Stimulated activated naive CD8-positive, alpha-beta T cell treated with anti-CD3 and anti-CD28 coated beads, Interleukin-15, amount 100 ng/mL, for 72 hours (primary cell): Measurements from ENCODE around the gene STRN3.
"Not testable (repeated sequence)": the region's sequence is repeated elsewhere in the genome, so short reads cannot be mapped to it uniquely, and the experiment has no call there.

Source experiments
- ATAC-seq: fragments of 150-1000 bp; cut with Tn5 transposase; 2 replicates; pipeline ENCODE4 v1.10.0; 2021; ENCODE audit warnings: mild to moderate bottlenecking, moderate library complexity
- DNase-seq, 2 donors: peaks; one replicate each; pipeline ENCODE4 v3.0.0; 2021 to 2022
- H3K27ac Mint-ChIP-seq, 2 donors: one replicate each; pipeline ENCODE4 v1.8.0; 2022; ENCODE audit warnings: mild to moderate bottlenecking in 2 of 2, mixed read lengths in 2 of 2, moderate library complexity in 2 of 2
- H3K27me3 Mint-ChIP-seq: one replicate; pipeline ENCODE4 v1.8.0; 2022; ENCODE audit warnings: mixed read lengths
- H3K4me1 Mint-ChIP-seq: one replicate; pipeline ENCODE4 v1.8.0; 2022; ENCODE audit warnings: mild to moderate bottlenecking, mixed read lengths
- H3K4me3 Mint-ChIP-seq, 2 donors: one replicate each; pipeline ENCODE4 v1.8.0; 2022; ENCODE audit warnings: mild to moderate bottlenecking in 2 of 2, mixed read lengths in 2 of 2, moderate library complexity in 1 of 2
- H3K9me3 Mint-ChIP-seq, 2 donors: one replicate each; pipeline ENCODE4 v1.8.0; 2022; ENCODE audit warnings: mixed read lengths in 2 of 2

Gene STRN3

DNA sequence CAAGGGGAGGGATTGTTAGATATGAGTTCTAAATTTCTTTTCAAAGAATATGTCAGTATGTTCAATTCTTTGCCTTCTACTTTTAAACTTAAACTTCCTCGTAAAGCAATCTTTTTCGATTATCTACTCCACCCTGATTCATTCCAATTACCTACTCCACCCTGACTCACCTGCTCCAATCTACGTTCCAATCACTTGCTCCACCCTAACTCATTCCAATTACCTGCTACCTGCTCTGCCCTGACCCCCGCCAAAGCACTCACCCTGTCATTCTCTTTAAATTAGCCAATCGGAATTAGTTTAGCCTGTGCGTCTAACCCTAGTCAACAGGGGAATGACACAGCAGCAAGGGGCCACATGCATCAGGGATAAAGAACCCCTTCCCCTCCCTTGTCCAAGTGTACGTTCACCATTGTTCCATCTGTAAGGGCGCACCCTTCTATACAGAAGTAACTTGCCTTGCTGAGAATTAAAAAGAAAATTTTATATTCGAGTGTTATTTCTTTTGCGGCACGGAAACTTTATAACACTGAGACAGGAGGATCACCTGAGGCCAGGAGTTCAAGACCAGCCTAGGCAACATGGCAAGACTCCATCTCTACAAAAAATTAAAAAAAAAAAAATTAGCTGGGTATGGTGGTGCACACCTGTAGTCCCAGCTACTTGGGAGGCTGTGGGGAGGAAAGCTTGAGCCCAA is 54.0 kb downstream of the STRN3 start:
- H3K4me3 Mint-ChIP-seq, DNase-seq, ATAC-seq, H3K27me3 Mint-ChIP-seq, H3K9me3 Mint-ChIP-seq: not testable (repeated sequence)
- Mint-ChIP-seq H3K27ac (peak overlapping the region; percentile 43 to 52), H3K4me1 (peaks cover 88% of the 10 kb centered on the region)

- peaks cover 2 to 9% of the 10 kb centered on the region in 2 donors for H3K9me3 Mint-ChIP-seq
- no peak overlapping the region for H3K4me3 Mint-ChIP-seq
- ATAC-seq, result no peak
- DNase-seq, result no peak
- H3K4me1 Mint-ChIP-seq, result peaks cover 83% of the 10 kb centered on the region
- no peak overlapping the region for H3K27ac Mint-ChIP-seq
- no peaks in the 10 kb centered on the region for H3K27me3 Mint-ChIP-seq
Observed at GRCh38 chr14:30971586-30971985, 54.6 kb downstream of the STRN3 start.

DNA sequence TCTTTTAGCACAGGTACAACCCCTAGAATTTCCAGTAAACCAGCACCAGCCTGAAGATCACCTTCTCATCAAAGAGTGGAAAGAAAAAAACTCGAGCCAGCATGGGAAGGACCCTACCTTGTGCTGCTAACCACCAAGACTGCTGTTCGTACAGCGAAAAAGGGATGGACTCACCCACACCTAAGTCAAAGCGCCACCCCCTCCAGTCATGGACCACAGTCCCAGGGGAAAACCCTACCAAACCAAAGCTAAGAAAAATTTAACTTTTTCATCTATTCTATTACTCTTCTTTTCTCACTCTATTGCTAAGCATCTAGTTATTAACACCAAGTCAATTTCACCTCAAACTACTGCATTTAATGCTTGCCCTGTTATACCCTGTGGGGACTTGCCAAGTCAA is 56.4 kb downstream of the STRN3 start:
- Mint-ChIP-seq H3K4me1 (peaks cover 76% of the 10 kb centered on the region), H3K4me3 (peak overlapping the region; percentile 33 to 56), H3K9me3 (peaks cover 17 to 26% of the 10 kb centered on the region in 2 donors), H3K27ac (peak overlapping the region; percentile 60 to 91)
- peak; percentile 32 to 69 for DNase-seq
- not testable (repeated sequence) for H3K27me3 Mint-ChIP-seq
- ATAC-seq, result peak; percentile 99

DNA sequence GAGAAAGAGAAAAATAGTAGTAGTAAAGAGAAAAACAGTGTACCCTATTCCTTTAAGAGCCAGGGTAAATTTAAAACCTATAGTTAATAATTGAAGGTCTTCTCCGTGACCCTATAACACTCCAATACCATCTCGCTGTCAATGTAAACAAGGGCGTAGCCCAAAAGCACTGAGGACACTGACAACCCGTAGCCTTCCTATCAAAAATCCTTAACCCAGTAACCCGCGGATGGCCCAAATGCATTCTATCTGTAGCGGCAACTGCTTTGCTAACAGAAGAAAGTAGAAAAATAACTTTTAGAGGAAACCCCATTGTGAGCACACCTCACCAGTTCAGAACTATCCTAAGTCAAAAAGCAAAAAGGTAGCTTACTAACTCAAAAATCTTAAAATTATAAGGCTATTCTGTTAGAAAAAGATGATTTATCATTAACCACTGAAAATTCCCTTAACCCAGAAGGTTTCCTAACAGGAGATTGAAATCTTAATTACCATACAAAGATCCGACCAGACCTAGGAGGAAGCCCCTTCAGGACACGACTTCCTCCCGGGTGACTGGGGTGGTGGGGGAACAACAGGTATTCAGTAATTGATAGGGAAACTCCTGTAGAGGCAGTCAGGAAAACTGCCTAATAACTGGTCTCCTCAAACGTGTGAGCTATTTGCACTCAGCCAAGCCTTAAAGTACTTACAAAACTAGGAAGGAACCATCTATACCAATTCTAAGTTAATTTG is 58.6 kb downstream of the STRN3 start:
- Mint-ChIP-seq H3K9me3 (peaks cover 18 to 27% of the 10 kb centered on the region in 2 donors), H3K4me1 (peaks cover 69% of the 10 kb centered on the region)
- not testable (repeated sequence) for H3K4me3 Mint-ChIP-seq, H3K27me3 Mint-ChIP-seq, DNase-seq, ATAC-seq, H3K27ac Mint-ChIP-seq

GRCh38 chr14:30966415-30967363 is 59.5 kb downstream of the STRN3 start:
- ATAC-seq (no peak), DNase-seq (peak in 1 of 2 donors; percentile 5)
- H3K27ac Mint-ChIP-seq, result no peak overlapping the region
- H3K4me1 Mint-ChIP-seq, result peaks cover 63% of the 10 kb centered on the region
- no peak overlapping the region for H3K4me3 Mint-ChIP-seq
- peaks cover 18 to 27% of the 10 kb centered on the region in 2 donors for H3K9me3 Mint-ChIP-seq
- H3K27me3 Mint-ChIP-seq, result no peaks in the 10 kb centered on the region

- not testable (repeated sequence) for H3K27me3 Mint-ChIP-seq, ATAC-seq, DNase-seq, H3K27ac Mint-ChIP-seq, H3K4me3 Mint-ChIP-seq
- H3K9me3 Mint-ChIP-seq, result peaks cover 18 to 27% of the 10 kb centered on the region in 2 donors
- peaks cover 59% of the 10 kb centered on the region for H3K4me1 Mint-ChIP-seq
Observed at GRCh38 chr14:30965861-30966260, 60.3 kb downstream of the STRN3 start.

DNA sequence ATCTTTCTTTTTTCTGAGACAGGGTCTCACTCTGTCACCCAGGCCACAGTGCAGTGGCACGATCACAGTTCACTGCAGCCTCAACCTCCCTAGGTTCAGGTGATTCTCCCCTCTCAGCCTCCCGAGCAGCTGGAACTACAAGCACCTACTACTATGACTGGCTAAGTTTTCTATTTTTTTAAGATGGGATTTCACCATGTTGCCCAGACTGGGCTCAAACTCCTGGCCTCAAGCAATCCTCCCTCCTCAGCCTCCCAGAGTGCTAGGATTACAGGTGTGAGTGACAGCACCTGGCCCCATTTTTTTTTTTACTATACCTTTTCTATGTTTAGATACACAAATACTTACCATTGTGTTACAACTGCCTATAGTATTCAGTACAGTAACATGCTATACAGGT is 63.6 kb downstream of the STRN3 start:
- H3K4me3 Mint-ChIP-seq, H3K27me3 Mint-ChIP-seq, DNase-seq, H3K27ac Mint-ChIP-seq, ATAC-seq: not testable (repeated sequence)
- Mint-ChIP-seq H3K9me3 (peaks cover 18 to 33% of the 10 kb centered on the region in 2 donors), H3K4me1 (peaks cover 60% of the 10 kb centered on the region)

DNA sequence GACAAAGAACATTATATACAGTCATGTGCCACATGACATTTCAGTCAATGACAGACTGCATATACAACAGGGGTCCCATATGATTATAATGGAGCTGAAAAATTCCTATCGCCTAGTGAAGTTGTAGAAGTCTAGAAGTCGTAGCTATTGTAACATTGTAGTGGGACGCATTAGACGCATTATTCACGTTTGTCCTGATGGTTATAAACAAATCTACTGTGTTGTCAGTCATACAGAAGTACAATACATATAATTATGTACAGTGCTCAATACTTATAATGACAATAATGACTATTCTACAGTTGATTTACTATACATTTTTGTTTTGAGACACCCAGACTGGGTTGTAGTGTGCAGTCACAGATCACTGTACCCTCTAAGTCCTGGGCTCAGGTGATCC is 64.8 kb downstream of the STRN3 start:
- peaks cover 67% of the 10 kb centered on the region for H3K4me1 Mint-ChIP-seq
- H3K27me3 Mint-ChIP-seq, result no peaks in the 10 kb centered on the region
- H3K9me3 Mint-ChIP-seq, result peaks cover 14 to 21% of the 10 kb centered on the region in 2 donors
- ATAC-seq (no peak), DNase-seq (no peak)
- no peak overlapping the region for H3K4me3 Mint-ChIP-seq
- no peak overlapping the region for H3K27ac Mint-ChIP-seq

- ATAC-seq, result no peak
- no peaks in the 10 kb centered on the region for H3K27me3 Mint-ChIP-seq
- H3K4me3 Mint-ChIP-seq, result no peak overlapping the region
- peak overlapping the region in 1 of 2 donors; percentile 86 for H3K27ac Mint-ChIP-seq
- peaks cover 5 to 10% of the 10 kb centered on the region in 2 donors for H3K9me3 Mint-ChIP-seq
- H3K4me1 Mint-ChIP-seq, result peaks cover 59% of the 10 kb centered on the region
- DNase-seq, result no peak
Observed at GRCh38 chr14:30960216-30960615, 66.0 kb downstream of the STRN3 start.

- Mint-ChIP-seq H3K27ac (no peak overlapping the region), H3K9me3 (peaks cover 0 to 6% of the 10 kb centered on the region in 2 donors), H3K27me3 (no peaks in the 10 kb centered on the region), H3K4me1 (peaks cover 52% of the 10 kb centered on the region), H3K4me3 (no peak overlapping the region)
- ATAC-seq (no peak), DNase-seq (no peak)
Observed at GRCh38 chr14:30958555-30959407, 67.4 kb downstream of the STRN3 start.

DNA sequence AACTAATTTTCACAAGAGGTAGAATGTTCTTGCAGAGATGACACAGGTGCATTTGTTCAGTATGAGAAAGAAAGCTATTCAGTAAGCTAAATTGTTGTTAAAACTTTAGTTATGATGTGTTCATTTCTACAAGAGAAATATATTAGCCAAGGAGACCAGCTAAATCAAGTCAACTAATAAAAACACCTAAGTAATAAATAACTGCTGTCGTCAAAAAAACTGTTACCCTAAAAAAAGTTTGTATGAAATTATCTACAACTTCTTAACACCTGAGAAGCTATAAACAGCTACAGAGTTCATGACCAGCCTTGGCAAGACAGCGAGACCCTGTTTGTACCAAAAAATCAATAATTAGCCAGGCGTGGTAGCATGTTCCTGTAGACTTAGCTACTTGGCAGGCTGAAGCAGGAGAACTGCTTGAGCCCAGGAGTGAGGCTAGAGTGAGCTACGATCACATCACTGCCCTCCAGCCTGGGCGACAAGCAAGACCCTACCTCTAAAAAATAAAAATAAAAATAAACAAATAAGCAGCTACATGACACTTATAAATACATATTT is 68.3 kb downstream of the STRN3 start:
- Mint-ChIP-seq H3K9me3 (peaks cover 0 to 6% of the 10 kb centered on the region in 2 donors), H3K4me3 (no peak overlapping the region), H3K27ac (no peak overlapping the region), H3K27me3 (no peaks in the 10 kb centered on the region), H3K4me1 (peaks cover 44% of the 10 kb centered on the region)
- DNase-seq, result no peak
- ATAC-seq, result no peak

DNA sequence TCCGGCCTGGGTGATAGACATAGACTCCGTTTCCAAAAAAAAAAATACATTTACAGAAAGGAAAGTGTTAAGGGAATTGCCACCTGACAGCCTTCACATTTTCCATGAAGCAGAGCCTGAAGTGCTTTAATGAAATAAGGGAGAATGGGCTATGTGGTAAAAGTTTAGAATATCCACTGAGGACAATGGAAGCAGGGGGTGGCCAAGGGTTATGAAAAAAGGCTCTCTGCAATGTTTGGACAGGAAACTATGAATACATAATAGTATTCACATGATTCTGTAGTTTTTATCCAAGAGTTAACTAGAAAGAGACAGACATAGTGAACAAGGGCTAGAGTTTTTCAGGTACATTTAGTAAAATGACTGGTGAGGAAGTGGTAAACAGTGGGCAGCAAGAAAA is 76.5 kb downstream of the STRN3 start:
- no peak overlapping the region for H3K4me3 Mint-ChIP-seq
- no peaks in the 10 kb centered on the region for H3K9me3 Mint-ChIP-seq
- ATAC-seq (no peak), DNase-seq (no peak)
- H3K4me1 Mint-ChIP-seq, result no peaks in the 10 kb centered on the region
- H3K27ac Mint-ChIP-seq, result no peak overlapping the region
- H3K27me3 Mint-ChIP-seq, result no peaks in the 10 kb centered on the region

DNA sequence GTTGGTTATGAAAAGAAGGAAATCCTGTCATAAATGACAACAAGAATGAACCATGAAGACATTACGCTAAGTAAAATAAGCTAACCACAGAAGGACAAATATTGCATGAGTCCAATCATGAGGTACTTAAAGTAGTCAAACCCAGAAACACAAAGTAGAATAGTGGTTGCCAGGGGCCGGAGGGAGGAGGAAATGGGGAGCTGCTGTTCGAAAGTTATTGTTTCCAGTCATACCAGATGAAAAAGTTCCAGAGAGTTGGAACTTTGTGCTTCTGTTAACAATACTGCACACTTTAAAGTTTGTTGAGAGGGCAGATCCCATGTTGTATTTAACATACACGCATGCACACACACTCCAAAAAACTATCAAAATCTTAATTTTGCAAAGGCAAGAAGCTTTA is 82.5 kb downstream of the STRN3 start:
- no peak for DNase-seq
- Mint-ChIP-seq H3K9me3 (no peaks in the 10 kb centered on the region), H3K27ac (no peak overlapping the region)

DNA sequence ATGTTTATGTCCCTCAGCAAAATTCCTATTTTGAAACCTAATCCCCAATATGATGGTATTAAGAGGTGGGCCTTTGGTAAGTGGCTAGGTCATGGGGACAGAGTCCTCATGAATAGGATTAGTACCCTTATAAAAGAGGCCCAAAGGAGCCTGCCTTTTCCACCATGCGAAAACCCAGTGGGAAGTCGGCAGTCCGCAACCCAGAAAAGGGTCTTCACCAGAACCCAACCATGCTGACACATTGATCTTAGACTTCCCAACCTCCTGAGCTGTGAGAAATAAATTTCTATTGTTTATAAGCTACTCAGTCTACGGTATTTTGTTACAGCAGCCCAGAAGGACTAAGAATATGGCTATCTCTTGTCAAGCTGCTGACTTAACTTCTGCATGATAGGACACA is 85.3 kb downstream of the STRN3 start:
- Mint-ChIP-seq H3K9me3 (no peaks in the 10 kb centered on the region), H3K4me3 (no peak overlapping the region), H3K27me3 (no peaks in the 10 kb centered on the region), H3K27ac (peak overlapping the region in 1 of 2 donors; percentile 14), H3K4me1 (no peaks in the 10 kb centered on the region)
- ATAC-seq (no peak), DNase-seq (no peak)

More for the DNA sequence above, 82.5 kb downstream of the STRN3 start:
- H3K4me1 Mint-ChIP-seq, result no peaks in the 10 kb centered on the region
- no peak for ATAC-seq
- no peak overlapping the region for H3K4me3 Mint-ChIP-seq
- no peaks in the 10 kb centered on the region for H3K27me3 Mint-ChIP-seq
